GM19099 (cell line): Measurements from ENCODE around the gene LYPD6B.

ENCODE experiments used
- POLR2A ChIP-seq: IDR thresholded peaks from 3 replicates; pipeline ENCODE4 v1.6.1; 2011; ENCODE audit warnings: low read depth; ENCODE audit not compliant: insufficient read length; ENCODE audit errors: extremely low read depth

Gene LYPD6B

GRCh38 chr2:149134335-149134923 lies 95.9 kb downstream of the LYPD6B start:
- no peak for TF ChIP-seq POLR2A

- TF ChIP-seq POLR2A: no peak
Measured at GRCh38 chr2:149136111-149136510, 97.6 kb downstream of the LYPD6B start.

GRCh38 chr2:149141046-149141445 lies 102.5 kb downstream of the LYPD6B start:
- no peak for TF ChIP-seq POLR2A

- no peak for TF ChIP-seq POLR2A
Measured at GRCh38 chr2:149143734-149144133, 105.2 kb downstream of the LYPD6B start.

- no peak for TF ChIP-seq POLR2A
Measured at GRCh38 chr2:149145314-149146295, 107.1 kb downstream of the LYPD6B start.

GRCh38 chr2:149146876-149147275 lies 108.4 kb downstream of the LYPD6B start:
- TF ChIP-seq POLR2A: no peak

- no peak for TF ChIP-seq POLR2A
Measured at GRCh38 chr2:149148194-149149006, 109.9 kb downstream of the LYPD6B start.

GRCh38 chr2:149149007-149149297 lies 110.5 kb downstream of the LYPD6B start:
- no peak for TF ChIP-seq POLR2A

GRCh38 chr2:149152469-149152953 lies 114.0 kb downstream of the LYPD6B start:
- TF ChIP-seq POLR2A: no peak

- TF ChIP-seq POLR2A: no peak
Measured at GRCh38 chr2:149155196-149155969, 116.9 kb downstream of the LYPD6B start.

GRCh38 chr2:149155988-149156387 lies 117.5 kb downstream of the LYPD6B start:
- TF ChIP-seq POLR2A: no peak

GRCh38 chr2:149156971-149157740 lies 118.7 kb downstream of the LYPD6B start:
- no peak for TF ChIP-seq POLR2A

GRCh38 chr2:149158957-149159356 lies 120.5 kb downstream of the LYPD6B start:
- no peak for TF ChIP-seq POLR2A

GRCh38 chr2:149160195-149160594 lies 121.7 kb downstream of the LYPD6B start:
- no peak for TF ChIP-seq POLR2A
